Esophagus muscularis mucosa (tissue), 3 donors: Measurements from ENCODE around the gene HERC4.

ENCODE experiments used
- CTCF ChIP-seq, 3 experiments: fragments of 200-600 bp in 2 of 3; fragments of 450-650 bp in 1 of 3; sonication (generic) in 2 of 3; IDR thresholded peaks; one replicate each; pipeline ENCODE4 v1.5.1; 2017 to 2019; ENCODE audit warnings: antibody characterized with exemption in 3 of 3, mild to moderate bottlenecking in 2 of 3, moderate library complexity in 1 of 3
- EP300 ChIP-seq: sonication (generic); formaldehyde crosslinking; IDR thresholded peaks from one replicate; pipeline ENCODE4 v1.6.1; 2017; ENCODE audit warnings: antibody characterized with exemption

DNA sequence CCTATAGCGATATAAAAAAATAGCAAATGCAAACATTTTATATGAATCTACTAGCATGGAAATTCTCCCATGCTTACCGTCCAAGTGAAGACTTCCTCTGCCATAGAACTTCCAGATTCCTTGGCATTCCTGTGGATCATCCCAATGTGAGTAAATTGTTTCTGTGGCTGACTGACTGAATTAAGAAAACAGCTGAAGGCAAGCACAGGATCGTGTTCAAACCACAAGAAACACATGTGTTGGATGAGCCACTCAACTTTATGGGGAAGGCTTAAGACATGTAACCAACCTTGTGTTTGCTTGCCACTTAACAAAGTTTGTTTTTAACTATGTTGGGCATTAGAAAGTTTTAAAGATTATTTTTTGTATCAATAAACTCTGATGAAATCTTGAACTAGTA, 31.6 kb upstream of the HERC4 start:
- TF ChIP-seq EP300 (no peak), CTCF (IDR thresholded peaks at IDR 0.05) (no peak)
